ENCODE results near the gene GPR171. TPM values are rescaled to one million over a fixed set of nuclear protein-coding genes. Genes with fewer than 3 reads are reported as not detected.

The GPR171 gene
- total and polyA plus RNA-seq, 2 of the 13 experiments (the other 11 are each of a cell fraction or from before 2014, with no cell fraction given) = not detected

- POLR2A ChIA-PET = no interaction called here
- Histone ChIP-seq H2AFZ (ENCODE audit: low read length) (no peak overlapping the region), H3K4me1 (ENCODE audit: insufficient read depth, low read length) (peaks cover 7% of the 10 kb centered on the region; the same call in 1 of the 2 replicates), H3K9ac (ENCODE audit: insufficient read depth, low read depth, low read length) (no peak overlapping the region), H3K9me3 (ENCODE audit: low read length) (peaks cover 6% of the 10 kb centered on the region; the same call in 1 of the 2 replicates), H3K4me3 (replicated peaks in 1 of 3; ENCODE audit: insufficient read depth in 1 of 3, low read depth in 2 of 3, low read length in 3 of 3) (no peak overlapping the region), H3K79me2 (ENCODE audit: insufficient read depth, low read length) (no peaks in the 10 kb centered on the region), H3K27ac (ENCODE audit: extremely low read length, insufficient read depth, low read length) (no peak overlapping the region), H3K4me2 (ENCODE audit: low read depth, low read length) (no peak overlapping the region), H4K20me1 (ENCODE audit: insufficient read depth, low read length) (no peaks in the 10 kb centered on the region), H3K27me3 (ENCODE audit: control insufficient read depth in 1 of 2, insufficient read depth in 2 of 2, low read length in 2 of 2) (no peaks in the 10 kb centered on the region), H3K36me3 (replicated peaks in 1 of 2; ENCODE audit: control insufficient read depth in 1 of 2, insufficient read depth in 2 of 2, low read length in 2 of 2) (no peaks in the 10 kb centered on the region)
- no peak for DNase-seq (ENCODE audit: low spot score)
- no peak for TF ChIP-seq GZF1 (CRISPR knock-in tag; IDR thresholded peaks at IDR 0.05)
- no peak for TF ChIP-seq BRF2 (CRISPR knock-in tag; IDR thresholded peaks at IDR 0.05)
- no peak for TF ChIP-seq SKI (IDR thresholded peaks at IDR 0.05; ENCODE audit: partially characterized antibody)
- TF ChIP-seq ZNF709 (CRISPR knock-in tag; IDR thresholded peaks at IDR 0.05) = no peak
- TF ChIP-seq ZNF275 (CRISPR knock-in tag; IDR thresholded peaks at IDR 0.05; ENCODE audit: borderline replicate concordance) = no peak
- no peak for TF ChIP-seq ZNF775 (CRISPR knock-in tag; IDR thresholded peaks at IDR 0.05; ENCODE audit: borderline replicate concordance)
- CTCF ChIA-PET (ENCODE audit: low intra/inter-chr PET ratio, low total read pairs) = no interaction called here
- in situ Hi-C loops (cut with HindIII; ENCODE audit: extremely low pct_ligation_motif_present, low pct_unique_long_range_greater_than_20kb) = loop anchor here (25.0 kb wide), 1 partner anchor 569 kb away; no protein-coding TSS in a partner anchor
- no TSS peak for BruUV-seq (replicated peaks)
- intact Hi-C loops (cut with micrococcal nuclease; ENCODE audit: unreplicated experiment) = no loop called here
- ATAC-seq = no peak
- WGBS (ENCODE audit: low lambda C conversion rate) = 17% methylated on average over 1 of the region's 1 CpG
- no peak for FAIRE-seq
Measured at GRCh38 chr3:151218136-151218535, 15.1 kb upstream of the GPR171 start.

Data from HepG2 (cell line).